Measurements from ENCODE around the gene TMEM108. TPM values are rescaled to one million over a fixed set of nuclear protein-coding genes. Genes with fewer than 3 reads are reported as not detected.

TMEM108 gene
- total RNA-seq, 1 experiment from 2014 or later = not detected

DNA sequence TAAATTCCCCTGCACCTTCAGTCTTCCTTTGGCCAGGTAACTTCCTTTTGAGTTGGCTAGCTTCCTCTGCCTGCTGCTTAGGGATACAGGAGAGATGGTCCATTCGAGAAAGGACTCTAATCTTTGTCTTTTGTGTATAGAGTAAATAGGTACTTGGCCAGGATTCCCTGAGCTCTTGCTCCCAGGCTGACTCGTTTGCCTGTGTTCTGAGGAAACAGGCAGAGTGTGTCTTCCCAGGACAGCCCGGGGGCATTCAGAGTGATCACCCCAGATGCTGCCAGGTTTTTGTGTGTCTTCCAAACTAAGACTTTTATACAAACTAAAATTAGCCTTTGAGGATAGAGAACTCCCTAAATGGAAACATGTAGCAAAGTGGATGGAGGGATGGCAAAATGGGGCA, 39.5 kb downstream of the TMEM108 start:
- Histone ChIP-seq H3K79me2 (ENCODE audit: insufficient read depth, low read length) (no peaks in the 10 kb centered on the region), H3K4me2 (ENCODE audit: low read length) (no peak overlapping the region), H3K27ac (ENCODE audit: low read depth, low read length) (no peak overlapping the region), H3K9me3 (ENCODE audit: control insufficient read depth in 1 of 2, insufficient read depth in 1 of 2, low read depth in 1 of 2, low read length in 2 of 2) (no peaks in the 10 kb centered on the region), H3K4me1 (ENCODE audit: control insufficient read depth in 1 of 2, insufficient read depth in 2 of 2, low read length in 2 of 2) (no peaks in the 10 kb centered on the region), H2AFZ (ENCODE audit: low read depth, low read length, poor library complexity, severe bottlenecking) (no peak overlapping the region), H3K4me3 (replicated peaks in 1 of 2; ENCODE audit: low read depth in 1 of 2, low read length in 2 of 2) (no peak overlapping the region), H3K9ac (ENCODE audit: low read length) (no peak overlapping the region), H4K20me1 (ENCODE audit: insufficient read depth) (no peaks in the 10 kb centered on the region), H3K9me2 (ENCODE audit: insufficient read depth) (no peaks in the 10 kb centered on the region), H3K27me3 (ENCODE audit: insufficient read depth, low read length) (peaks cover 15% of the 10 kb centered on the region), H3K36me3 (ENCODE audit: control insufficient read depth in 1 of 2, insufficient read depth in 2 of 2, low read length in 2 of 2) (no peaks in the 10 kb centered on the region)
- CTCF ChIA-PET = no interaction called here
- TF ChIP-seq FOSL1 (IDR thresholded peaks at IDR 0.05; ENCODE audit: low read depth) (no peak), CBX3 (IDR thresholded peaks at IDR 0.05; ENCODE audit: low read depth) (no peak), ELF1 (IDR thresholded peaks at IDR 0.05; ENCODE audit: borderline replicate concordance, low read depth) (no peak), ZNF274 (IDR thresholded peaks at IDR 0.05; ENCODE audit: low read depth, low read length) (no peak), POLR2AphosphoS5 (IDR thresholded peaks at IDR 0.05; ENCODE audit: low read depth, low read length) (no peak), SIN3A (IDR thresholded peaks at IDR 0.05; ENCODE audit: low read depth) (no peak), SRF (IDR thresholded peaks at IDR 0.05; ENCODE audit: low read depth) (no peak), RAD21 (IDR thresholded peaks at IDR 0.05; ENCODE audit: low read depth) (no peak), EGR1 (IDR thresholded peaks at IDR 0.05; ENCODE audit: low read depth) (no peak), YY1 (IDR thresholded peaks at IDR 0.05; ENCODE audit: extremely low read depth, insufficient replicate concordance, low read depth, low read length) (no peak), SP1 (IDR thresholded peaks at IDR 0.05; ENCODE audit: low read depth) (no peak), JUND (IDR thresholded peaks at IDR 0.05) (no peak), POLR2A (IDR thresholded peaks at IDR 0.05; ENCODE audit: borderline replicate concordance, extremely low read depth, insufficient read depth, insufficient read length) (no peak)
- TF ChIP-seq, protein P1, sequence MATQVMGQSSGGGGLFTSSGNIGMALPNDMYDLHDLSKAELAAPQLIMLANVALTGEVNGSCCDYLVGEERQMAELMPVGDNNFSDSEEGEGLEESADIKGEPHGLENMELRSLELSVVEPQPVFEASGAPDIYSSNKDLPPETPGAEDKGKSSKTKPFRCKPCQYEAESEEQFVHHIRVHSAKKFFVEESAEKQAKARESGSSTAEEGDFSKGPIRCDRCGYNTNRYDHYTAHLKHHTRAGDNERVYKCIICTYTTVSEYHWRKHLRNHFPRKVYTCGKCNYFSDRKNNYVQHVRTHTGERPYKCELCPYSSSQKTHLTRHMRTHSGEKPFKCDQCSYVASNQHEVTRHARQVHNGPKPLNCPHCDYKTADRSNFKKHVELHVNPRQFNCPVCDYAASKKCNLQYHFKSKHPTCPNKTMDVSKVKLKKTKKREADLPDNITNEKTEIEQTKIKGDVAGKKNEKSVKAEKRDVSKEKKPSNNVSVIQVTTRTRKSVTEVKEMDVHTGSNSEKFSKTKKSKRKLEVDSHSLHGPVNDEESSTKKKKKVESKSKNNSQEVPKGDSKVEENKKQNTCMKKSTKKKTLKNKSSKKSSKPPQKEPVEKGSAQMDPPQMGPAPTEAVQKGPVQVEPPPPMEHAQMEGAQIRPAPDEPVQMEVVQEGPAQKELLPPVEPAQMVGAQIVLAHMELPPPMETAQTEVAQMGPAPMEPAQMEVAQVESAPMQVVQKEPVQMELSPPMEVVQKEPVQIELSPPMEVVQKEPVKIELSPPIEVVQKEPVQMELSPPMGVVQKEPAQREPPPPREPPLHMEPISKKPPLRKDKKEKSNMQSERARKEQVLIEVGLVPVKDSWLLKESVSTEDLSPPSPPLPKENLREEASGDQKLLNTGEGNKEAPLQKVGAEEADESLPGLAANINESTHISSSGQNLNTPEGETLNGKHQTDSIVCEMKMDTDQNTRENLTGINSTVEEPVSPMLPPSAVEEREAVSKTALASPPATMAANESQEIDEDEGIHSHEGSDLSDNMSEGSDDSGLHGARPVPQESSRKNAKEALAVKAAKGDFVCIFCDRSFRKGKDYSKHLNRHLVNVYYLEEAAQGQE (IDR thresholded peaks at IDR 0.05; ENCODE audit: low read depth) = no peak
- intact Hi-C loops (cut with micrococcal nuclease) = no loop called here
- RAD21 ChIA-PET (ENCODE audit: low non-redundant PET in 1 of 2, low total read pairs in 2 of 2, uncharacterized antibody in 2 of 2, unreplicated experiment in 2 of 2) = no interaction called here
- no peak for ATAC-seq
- POLR2A ChIA-PET = no interaction called here
- no peak for DNase-seq (ENCODE audit: low read depth, low spot score)
- no TSS peak for BruUV-seq (replicated peaks)
